ENCODE measurements around the gene ZNF341.
"Not testable (repeated sequence)": the region's sequence is repeated elsewhere in the genome, so short reads cannot be mapped to it uniquely, and the experiment has no call there.

Gene ZNF341

DNA sequence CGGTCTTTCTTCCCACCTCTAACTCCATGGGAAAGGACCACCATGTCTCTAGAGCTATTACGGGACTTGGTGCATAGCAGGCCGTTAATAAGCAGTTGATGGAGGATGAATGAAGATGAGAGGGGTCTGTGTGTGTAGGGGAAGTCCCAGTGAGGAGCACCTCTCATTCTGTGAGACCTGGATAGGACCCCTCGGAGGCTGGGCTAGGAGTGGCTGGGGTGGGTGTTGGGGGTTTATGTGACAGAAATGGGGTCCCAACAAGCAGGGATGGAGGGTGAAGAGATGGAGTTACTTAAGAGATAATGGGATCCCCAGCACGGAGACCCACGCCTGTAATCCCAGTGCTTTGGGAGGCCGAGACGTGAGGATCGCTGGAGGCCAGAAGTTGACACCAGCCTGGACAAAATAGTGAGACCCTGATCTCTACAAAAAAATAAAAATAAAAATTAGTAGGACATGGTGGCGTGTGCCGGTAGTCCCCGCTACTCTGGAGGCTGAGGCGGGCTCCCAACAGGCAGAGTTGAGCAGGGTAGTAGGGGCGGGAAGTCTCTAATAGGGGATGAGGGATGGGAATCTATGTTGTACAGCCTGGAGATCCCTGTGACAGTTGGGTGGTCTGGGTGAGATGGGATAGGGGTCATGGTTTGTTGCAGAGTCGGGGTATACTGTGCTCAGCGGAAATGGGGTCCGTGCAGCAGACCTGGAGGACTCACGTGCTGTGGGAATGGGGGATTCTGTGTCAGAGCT, 677 bp upstream of the ZNF341 start:
- no peak for DNase-seq

DNA sequence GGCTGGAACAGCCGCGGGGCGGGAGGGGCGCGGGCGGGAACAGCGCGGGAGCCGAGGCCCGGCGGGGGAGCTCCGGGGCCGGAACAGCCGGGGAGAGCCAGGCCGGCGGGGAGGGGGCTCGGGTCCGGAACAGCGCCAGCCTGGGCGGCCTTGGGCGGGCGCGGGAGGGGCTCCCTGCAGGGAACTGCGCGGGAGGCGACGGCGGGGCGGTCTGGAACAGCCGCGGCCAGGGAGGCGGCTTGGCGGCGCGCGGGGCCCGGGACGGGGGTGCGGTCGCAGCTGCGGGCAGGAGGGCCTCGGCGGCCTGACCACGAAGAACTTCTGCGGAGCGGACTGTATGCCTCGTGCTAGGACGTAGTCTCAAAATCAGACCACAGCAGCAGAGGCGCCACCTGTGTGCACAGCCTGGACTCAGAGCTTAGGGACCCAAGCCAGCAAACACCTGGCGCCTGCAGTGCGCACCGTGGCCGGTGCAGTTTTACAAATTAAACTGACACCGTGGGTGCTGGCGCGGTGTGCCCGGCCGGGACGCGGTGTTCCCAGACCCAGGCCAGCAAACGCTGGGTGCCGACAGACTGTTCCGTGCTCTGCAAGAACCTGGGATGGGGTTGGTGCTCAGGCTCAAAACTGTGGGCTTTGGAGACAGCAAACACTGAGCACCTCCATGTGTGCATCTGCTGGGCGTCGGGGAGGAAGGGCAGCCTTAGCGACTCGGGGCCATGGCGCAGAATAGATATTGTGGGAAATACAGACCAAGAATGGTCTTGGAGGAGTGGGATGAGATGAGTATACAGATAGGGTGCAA, 572 bp downstream of the ZNF341 start:
- DNase-seq = no peak

DNA sequence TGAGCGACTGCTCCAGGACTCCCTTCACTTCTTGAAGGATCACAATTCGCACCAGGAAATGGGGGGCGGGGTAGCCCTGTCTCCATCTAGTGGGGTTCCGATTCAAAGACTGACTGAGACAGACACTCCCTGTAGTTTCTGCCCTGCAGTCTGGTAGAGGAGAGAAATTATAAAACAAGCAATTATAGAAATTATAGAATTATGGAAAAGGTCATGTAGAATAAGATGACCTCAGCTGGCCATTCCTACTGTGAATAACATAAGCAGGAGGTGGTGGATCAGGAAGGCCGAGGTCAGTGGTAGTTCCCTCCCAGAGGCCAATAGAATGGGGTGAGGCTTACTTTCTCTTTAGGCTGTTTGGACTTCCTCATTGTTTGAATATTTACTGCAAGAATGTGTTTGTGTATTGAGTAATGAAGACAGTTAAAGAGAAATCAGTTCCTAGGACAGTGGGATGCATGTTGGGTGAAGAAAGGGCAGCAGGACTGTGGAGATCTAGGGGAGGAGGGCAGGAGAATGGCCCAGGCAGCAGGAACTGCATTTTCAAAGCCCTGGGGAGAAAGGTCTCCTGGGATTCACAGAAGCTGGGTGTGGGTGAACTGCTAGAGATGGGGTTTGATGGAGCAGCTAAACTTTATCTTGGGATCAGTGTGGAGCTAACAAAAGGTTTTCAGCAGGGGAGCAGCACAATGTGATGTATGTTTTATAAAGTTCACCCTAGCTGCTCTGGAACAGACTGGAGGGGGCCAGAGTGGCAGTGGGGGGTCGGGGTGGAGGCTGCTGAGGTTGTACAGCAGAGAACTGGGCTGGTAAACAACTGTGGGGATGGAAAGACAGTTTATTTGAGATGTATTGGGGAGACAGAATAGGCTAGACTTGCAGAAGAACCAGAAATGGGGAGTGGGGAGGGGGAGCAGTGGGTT, 2.1 kb downstream of the ZNF341 start:
- no peak for DNase-seq

DNA sequence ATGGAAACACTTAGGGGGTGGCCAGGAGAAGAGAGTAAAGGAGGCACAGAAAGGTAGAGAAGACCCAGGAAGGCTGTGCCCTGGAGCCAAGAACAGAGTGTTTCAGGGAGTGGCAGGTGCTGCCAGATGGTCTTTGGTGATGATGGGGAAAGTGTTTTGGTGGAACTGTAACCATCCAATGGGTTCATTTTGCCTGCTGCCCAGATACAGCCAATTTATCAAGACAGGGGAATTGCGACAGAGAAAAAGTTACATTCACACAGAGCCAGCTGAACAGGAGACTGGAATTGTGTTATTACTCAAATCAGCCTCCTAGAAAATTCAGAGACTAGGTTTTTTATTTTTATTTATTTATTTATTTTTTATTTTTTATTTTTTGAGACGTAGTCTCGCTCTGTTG, 5.2 kb downstream of the ZNF341 start:
- no peak for DNase-seq

DNA sequence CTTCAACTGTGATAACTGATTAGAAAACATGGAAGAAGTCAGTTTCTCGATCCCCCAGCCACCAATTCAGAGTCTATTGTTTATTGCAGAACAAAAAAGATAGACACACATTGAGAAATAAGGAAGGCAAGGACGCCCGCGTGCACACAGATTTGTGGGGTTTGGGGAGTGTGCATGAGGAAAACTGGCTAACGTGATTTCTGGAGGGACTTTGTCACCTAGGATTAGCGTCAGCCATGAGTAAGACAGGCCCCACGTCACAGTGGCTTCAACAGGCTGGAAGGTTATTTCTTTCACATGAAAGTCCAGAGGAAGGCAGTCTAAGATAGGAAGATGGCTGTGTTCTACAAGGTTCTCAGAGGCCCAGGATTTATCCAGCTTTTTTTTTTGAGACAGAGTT, 7.7 kb downstream of the ZNF341 start:
- no peak for DNase-seq

DNA sequence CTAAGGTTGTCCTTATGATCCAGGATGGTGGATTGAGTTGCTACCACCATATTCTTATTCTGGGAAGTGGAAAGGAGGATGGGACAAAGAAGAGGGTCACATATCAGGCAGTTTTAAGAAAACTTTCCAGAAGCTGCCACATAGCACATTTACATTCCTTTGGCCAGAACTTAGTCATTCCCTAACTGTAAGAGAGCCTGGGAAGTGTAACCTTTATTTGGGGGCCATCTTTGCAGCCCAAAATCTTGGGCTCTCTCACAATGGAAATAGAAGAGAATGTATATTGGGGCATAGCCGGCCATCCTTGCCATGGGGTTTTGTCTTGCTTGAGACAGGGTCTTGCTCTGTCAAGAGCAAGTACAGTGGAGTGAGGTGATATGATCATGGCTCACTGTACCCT, 8.4 kb downstream of the ZNF341 start:
- no peak for DNase-seq

DNA sequence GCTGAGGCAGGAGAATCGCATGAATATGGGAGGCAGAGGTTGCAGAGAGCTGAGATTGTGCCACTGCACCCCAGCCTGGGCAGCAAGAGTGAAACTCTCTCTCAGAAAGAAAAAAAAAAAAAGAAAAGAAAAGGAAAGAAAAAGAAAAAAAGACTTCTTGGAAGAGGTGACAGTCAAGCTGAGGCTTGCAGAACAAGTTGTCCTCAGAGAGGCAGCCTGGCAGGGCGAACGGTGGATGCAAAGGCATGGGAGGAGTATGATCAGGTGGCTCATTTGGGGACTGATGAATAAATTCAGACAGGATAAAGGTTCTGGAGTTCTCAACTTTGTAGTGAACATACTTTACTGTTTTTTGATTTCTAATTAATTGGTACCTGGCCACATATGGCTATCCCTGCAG, 12.4 kb downstream of the ZNF341 start:
- no peak for DNase-seq

DNA sequence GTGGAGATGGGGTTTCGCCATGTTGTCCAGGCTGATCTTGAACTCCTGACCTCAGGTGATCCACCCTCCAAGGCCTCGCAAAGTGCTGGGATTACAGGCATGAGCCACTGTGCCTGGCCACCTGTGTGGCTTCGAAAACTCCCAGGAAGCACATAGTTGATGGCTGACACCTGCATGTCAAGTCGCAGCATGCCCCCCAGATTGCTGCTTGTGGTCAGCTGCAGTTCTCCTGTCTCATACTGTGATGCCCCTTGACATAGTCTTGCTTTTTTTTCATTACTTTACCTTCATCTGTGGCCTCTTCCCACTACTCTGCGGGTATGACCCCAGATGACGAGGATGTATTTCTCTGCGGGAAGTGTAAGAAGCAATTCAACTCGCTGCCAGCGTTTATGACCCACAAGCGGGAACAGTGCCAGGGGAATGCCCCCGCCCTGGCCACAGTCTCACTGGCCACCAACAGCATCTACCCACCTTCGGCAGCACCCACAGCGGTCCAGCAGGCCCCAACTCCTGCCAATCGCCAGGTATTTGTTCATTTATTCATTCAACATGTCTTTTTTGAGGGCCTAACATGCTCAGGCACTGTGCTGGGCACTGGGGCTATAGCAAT, 13.1 kb downstream of the ZNF341 start:
- DNase-seq = no peak

DNA sequence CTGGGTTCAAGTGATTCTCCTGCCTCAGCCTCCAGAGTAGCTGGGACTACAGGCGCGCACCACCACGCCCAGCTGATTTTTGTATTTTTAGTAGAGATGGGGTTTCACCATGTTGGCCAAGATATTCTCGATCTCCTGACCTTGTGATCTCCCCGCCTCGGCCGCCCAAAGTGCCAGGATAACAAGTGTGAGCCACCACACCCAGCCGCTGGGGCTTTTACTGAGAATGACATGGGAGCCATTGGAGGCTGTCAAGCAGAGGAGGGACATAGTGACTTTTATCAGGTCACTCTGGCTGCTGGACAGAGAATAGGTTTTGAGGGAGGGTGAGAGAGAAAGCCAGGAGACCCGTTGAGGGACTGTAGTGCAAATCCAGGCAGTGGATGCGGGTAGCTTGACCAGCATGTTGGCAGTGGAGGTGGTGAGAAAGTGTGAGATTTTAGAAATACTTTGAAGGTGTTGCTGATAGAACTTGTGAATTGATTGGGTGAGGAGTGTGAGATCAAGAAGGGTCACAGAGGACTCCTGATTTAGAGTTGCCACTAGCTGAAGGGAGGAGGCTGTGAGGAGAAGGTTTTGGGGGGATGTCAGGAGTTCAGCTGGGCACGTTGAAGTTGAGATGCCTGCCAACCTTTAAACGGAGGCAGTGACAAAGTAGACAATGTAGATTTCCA, 14.7 kb downstream of the ZNF341 start:
- DNase-seq = no peak

DNA sequence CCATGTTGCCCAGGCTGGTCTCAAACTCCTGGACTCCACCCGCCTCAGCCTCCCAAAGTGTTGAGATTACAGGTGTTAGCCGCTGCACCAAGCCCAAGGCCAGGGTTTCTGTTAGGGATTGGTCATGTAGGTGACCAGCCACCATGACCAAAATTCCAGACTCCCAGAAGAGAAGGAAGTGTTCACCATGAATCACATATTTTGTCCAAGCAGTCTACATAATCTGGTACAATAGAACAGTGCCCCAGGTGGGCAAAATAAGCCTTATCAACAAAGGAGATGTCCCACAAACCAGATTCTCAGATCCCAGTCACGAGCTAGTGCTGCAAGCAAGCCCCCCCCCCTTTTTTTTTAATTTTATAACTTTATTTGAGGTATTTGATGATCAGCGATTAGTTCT, 20.0 kb downstream of the ZNF341 start:
- no peak for DNase-seq

DNA sequence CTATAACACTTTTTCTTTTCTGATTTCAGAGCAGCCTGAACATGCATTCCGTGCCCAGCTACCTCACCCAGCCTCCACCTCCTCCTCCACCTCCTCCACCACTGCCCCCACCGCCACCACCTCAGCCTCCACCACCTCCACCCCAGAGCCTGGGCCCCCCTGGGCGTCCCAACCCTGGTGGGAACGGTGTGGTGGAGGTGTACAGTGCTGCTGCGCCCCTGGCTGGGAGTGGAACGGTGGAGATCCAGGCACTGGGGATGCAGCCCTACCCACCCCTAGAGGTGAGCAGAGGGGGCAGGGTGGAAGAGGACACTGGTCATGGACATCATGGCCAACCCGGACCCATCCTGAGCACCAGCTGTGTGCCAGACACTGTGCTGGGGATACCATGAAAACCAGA, 21.3 kb downstream of the ZNF341 start:
- no peak for DNase-seq

DNA sequence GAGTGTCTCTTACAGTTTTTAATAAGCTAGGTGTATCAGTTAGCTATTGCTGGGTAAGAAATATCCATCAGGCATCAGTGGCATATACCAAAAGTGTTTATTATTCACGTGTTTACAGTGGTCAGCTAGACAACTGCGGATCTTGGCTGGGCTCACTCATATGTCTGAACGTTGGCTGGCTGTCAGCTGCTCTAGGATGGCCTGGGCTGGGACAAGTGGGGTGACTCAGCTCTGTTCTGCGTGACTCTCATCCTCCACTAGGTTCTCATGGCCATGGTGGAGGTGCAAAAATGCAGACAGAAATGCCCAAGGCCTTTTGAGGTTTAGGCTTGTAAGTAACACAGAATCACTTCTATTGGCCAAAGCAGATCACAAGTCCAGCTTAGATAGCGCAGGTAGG, 22.0 kb downstream of the ZNF341 start:
- no peak for DNase-seq

DNA sequence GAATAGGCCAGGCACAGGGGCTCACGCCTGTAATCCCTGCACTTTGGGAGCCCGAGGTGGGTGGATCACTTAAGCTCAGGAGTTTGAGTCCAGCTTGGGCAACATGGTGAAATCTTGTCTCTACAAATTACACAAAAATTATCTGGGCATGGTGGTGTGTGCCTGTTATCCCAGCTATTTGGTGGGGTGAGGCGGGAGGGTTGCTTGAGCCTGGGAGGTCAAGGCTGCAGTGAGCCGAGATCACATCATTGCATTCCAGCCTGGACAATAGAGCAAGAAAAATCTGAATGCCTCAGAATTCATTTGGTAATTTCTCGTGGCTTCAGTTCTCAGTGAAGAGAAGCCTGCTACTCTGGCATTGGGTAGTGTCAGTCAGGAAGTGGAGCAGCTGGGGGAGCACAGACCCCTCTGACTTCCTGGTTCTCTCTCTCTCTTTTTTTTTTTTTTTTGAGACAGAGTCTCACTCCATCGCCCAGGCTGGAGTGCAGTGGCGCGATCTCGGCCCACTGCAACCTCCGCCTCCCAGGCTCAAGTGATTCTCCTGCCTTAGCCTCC, 24.2 kb downstream of the ZNF341 start:
- not testable (repeated sequence) for DNase-seq

DNA sequence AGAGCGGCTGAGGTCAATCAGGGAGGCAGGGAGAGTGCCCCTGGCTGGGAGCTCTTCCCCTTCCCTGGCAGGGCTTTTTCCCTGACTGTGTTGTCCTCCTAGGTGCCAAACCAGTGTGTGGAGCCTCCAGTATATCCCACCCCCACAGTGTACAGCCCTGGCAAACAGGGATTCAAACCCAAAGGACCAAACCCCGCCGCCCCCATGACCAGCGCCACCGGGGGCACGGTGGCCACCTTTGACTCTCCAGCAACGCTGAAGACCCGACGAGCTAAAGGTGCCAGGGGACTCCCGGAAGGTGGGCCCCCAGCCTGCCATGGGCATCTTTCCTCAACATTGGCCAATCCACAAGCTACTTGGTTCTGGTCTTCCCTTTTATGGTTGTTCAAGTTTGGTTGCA, 25.2 kb downstream of the ZNF341 start:
- no peak for DNase-seq

DNA sequence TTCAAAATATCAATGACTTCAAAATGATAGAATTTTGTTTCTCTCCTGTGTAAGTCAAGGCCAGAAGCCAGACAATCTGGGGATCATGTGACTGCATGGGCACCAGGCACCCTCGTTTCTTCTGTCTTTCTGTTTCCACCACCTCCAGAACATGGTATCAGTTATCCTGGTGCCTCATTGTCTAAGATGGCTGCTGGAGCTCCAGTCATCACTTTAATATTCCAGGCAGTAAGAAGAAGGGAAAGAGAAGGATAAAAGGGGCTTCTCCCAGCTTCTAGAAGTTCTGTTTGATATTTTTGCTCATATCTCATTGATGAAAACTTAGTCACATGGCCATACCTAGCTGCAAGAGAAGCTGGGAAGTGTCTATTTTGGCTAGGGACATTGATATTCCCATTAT, 25.7 kb downstream of the ZNF341 start:
- no peak for DNase-seq

DNA sequence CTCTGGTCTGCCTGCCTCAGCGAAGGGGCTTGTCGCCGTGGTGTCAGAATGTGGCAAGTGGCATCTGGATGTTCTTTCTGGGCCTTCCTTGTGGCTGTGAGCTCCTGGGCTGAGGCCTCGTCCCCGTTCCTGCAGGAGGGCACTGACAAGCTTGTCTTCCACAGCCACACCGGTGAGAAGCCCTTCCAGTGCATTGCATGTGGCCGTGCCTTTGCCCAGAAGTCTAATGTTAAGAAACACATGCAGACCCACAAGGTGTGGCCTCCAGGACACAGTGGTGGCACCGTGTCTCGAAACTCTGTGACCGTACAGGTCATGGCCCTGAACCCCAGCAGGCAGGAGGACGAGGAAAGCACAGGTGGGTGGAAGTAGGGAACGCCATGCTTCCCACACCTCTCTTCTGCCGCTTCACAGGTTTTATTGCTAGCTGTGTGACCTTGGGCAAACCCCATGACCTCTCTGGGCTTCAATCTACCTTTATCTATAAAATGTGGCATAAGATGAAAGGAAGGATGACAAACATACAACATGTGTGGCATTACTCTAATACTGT, 30.0 kb downstream of the ZNF341 start:
- DNase-seq = no peak

DNA sequence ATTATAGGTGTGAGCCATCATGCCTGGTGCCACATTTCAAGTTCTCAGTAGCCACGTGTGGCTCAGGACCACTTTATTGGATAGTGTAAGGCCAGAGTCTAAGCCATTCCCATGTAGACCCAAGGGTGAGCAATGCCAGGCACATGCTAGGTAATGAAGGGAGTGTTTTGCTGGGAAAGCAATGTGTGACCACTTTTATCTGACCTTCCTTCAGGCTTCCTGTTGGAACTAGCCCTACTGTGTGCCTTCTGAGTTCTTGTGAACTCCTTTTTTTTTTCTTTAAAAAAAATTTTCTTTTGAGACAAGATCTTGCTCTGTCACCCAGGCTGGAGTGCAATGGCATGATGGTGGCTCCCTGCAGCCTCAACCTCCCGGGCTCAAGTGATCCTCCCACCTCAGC, 33.3 kb downstream of the ZNF341 start:
- no peak for DNase-seq

DNA sequence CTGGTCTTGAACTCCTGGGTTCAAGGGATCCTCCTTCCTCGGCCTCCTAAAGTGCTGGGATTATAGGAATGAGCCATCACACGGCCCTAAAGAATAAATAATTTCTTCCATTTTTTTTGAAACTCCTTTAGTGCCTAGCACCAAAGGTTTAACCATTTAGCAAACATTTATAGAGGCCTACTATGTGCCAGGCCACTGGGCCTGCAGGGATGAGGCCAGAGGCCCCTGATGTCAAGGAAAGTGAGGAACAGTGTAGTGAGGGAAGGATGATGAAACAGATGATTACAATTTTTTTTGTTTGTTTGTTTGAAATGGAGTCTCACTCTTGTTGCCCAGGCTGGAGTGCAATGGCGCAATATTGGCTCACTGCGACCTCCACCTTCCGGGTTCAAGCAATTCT, 33.8 kb downstream of the ZNF341 start:
- DNase-seq = no peak

DNA sequence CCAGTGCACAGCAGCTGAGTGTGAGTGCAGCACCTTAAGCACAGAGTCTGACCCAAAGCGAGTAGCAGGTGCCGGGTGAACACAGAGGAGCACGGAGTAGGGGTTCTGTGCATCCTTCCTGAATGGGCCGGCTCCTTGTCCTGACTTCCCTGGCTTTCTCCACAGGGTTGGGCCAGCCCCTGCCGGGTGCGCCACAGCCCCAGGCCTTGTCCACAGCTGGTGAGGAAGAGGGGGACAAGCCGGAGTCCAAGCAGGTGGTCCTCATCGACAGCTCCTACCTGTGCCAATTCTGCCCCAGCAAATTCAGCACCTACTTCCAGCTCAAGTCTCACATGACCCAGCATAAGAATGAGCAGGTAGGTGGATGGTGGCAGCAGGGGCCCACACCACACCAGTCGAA, 34.9 kb downstream of the ZNF341 start:
- DNase-seq = no peak

DNA sequence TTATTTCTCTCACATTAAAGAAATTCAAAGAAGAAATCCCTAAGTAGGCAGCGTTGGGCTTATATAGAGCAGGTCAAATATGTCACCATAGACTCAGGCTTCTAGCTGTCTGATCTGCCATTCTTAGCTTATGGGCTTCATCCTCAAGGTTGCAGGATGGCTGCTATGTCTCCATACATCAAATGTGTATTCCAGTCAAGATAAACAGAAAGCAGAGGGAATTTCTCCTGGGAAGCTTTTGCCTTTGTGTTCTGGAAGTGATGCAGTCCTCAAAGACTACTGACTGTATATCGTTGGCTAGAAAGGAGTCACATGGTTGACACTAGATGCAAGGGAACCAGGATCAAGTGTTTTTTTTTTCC, 36.0 kb downstream of the ZNF341 start:
- no peak for DNase-seq

DNA sequence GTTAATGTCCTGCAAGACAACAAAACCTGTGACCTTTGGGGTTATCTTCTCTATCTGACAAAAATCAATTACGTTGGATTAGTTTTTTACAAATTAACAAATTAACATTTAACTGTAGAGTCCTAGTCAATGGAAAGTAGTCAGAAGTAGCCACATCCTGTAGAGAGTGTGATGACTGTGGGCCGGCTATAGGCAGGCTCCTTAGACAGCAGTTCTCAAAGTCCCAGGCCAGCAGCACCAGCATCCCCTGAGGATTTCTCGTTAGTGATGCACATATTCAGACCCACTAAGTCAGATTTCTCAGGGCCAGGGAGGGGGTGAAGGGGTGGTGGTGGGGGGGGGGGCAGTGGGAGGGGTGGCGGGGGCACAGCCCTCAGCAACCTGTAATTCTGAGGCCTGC, 37.2 kb downstream of the ZNF341 start:
- no peak for DNase-seq

DNA sequence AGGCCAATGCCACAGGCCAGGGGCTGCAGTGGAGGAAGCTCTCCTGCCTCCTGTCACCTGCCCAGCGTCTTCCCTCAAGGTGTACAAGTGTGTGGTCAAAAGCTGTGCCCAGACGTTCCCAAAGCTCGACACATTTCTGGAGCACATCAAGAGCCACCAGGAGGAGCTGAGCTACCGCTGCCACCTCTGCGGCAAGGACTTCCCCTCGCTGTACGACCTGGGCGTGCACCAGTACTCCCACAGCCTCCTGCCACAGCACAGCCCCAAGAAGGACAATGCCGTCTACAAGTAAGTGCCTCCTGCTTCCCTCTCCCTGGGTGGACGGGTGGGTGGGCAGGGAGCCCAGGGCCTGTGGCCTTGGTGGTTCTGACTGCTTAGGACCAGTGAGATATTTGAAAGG, 38.2 kb downstream of the ZNF341 start:
- no peak for DNase-seq

Measured in central memory CD4-positive, alpha-beta T cell (primary cell).